ENCODE data around the gene CLASP2. TPM values are rescaled to one million over a fixed set of nuclear protein-coding genes. Genes with fewer than 3 reads are reported as not detected.

Gene CLASP2
- total and polyA plus RNA-seq, 8 donors = 48.4 to 73.3 (median 61.6) TPM

- no peaks in the 10 kb centered on the region for H3K27me3 ChIP-seq
- no peak overlapping the region for H3K4me3 ChIP-seq
- TF ChIP-seq CTCF (IDR thresholded peaks at IDR 0.05) = no peak
- H3K36me3 ChIP-seq = no peaks in the 10 kb centered on the region
- peaks cover 13 to 38% of the 10 kb centered on the region in 2 donors for H3K4me1 ChIP-seq
- H3K27ac ChIP-seq = no peak overlapping the region
- H3K9me3 ChIP-seq = no peaks in the 10 kb centered on the region
- DNase-seq (no peak), ATAC-seq (no peak)
- intact Hi-C loops (cut with DNase I) = no loop called here
Observed at GRCh38 chr3:33663042-33663441, 55.0 kb downstream of the CLASP2 start.

- no peak for DNase-seq
Observed at GRCh38 chr3:33659856-33660434, 58.1 kb downstream of the CLASP2 start.

GRCh38 chr3:33658991-33659848 is 58.8 kb downstream of the CLASP2 start:
- H3K4me1 ChIP-seq = peaks cover 16 to 40% of the 10 kb centered on the region in 2 donors
- peak overlapping the region; percentile 24 to 28 for H3K4me3 ChIP-seq
- H3K9me3 ChIP-seq = no peaks in the 10 kb centered on the region
- no peaks in the 10 kb centered on the region for H3K27me3 ChIP-seq
- ATAC-seq = peak; percentile 98
- intact Hi-C loops (cut with DNase I) = no loop called here
- DNase-seq = peak; percentile 75 to 90 (median 83)
- peak overlapping the region; percentile 45 to 79 for H3K27ac ChIP-seq
- no peak for TF ChIP-seq CTCF (IDR thresholded peaks at IDR 0.05)
- H3K36me3 ChIP-seq = no peaks in the 10 kb centered on the region

More at GRCh38 chr3:33659856-33660434, 58.1 kb downstream of the CLASP2 start:
- Histone ChIP-seq H3K27ac (peak overlapping the region; percentile 45 to 79), H3K9me3 (no peaks in the 10 kb centered on the region), H3K4me1 (peaks cover 16 to 46% of the 10 kb centered on the region in 2 donors), H3K36me3 (no peaks in the 10 kb centered on the region), H3K27me3 (no peaks in the 10 kb centered on the region), H3K4me3 (peak overlapping the region; percentile 24 to 28)
- intact Hi-C loops (cut with DNase I) = no loop called here
- ATAC-seq = no peak
- no peak for TF ChIP-seq CTCF (IDR thresholded peaks at IDR 0.05)

DNA sequence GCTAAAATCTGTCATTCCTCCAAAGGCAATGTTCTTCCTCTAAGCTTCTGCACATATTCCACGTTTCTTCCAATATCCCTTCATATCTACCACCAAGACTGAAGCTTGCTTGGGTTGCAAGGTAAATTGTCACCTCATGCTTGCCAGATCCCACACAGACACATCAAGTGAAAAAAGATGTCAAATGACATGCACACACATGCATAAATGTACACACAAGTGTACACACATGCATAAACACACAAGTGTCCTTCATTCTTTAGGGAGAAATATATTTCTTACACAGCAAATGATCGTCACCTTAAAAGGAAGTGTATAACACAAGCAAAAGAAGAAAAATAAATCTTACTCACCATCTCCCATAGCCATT is 59.4 kb downstream of the CLASP2 start:
- intact Hi-C loops (cut with DNase I) = no loop called here
- Histone ChIP-seq H3K36me3 (no peaks in the 10 kb centered on the region), H3K4me1 (peaks cover 16 to 34% of the 10 kb centered on the region in 2 donors), H3K4me3 (peak overlapping the region; percentile 24 to 28), H3K27me3 (no peaks in the 10 kb centered on the region), H3K9me3 (no peaks in the 10 kb centered on the region), H3K27ac (peak overlapping the region; percentile 45 to 79)
- ATAC-seq = no peak
- no peak for TF ChIP-seq CTCF (IDR thresholded peaks at IDR 0.05)
- DNase-seq = no peak

DNA sequence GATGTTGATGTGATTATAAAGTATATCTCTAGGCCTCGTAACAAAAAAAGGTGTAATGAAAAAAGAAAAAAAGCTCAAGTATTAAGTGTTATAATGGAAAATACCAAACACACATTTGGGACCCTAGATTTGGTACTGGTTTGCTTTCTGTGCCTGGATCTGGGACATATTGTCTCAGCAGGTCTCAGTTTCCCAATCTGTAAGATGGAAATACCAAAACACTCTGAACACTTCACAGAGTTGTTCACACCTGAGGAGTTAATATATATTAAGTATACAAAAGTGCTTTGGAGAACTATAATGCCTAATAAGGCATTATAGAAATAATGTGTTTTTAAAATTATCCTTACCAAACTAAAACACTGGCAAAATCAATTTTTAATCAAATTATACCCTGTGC is 60.0 kb downstream of the CLASP2 start:
- peaks cover 16 to 34% of the 10 kb centered on the region in 2 donors for H3K4me1 ChIP-seq
- no peak for TF ChIP-seq CTCF (IDR thresholded peaks at IDR 0.05)
- H3K4me3 ChIP-seq = peak overlapping the region in 1 of 2 donors; percentile 24
- no peaks in the 10 kb centered on the region for H3K36me3 ChIP-seq
- ATAC-seq = no peak
- no peak for DNase-seq
- no peaks in the 10 kb centered on the region for H3K9me3 ChIP-seq
- peak overlapping the region; percentile 45 to 79 for H3K27ac ChIP-seq
- intact Hi-C loops (cut with DNase I) = no loop called here
- no peaks in the 10 kb centered on the region for H3K27me3 ChIP-seq
